NCI-H1694 (cell line): ENCODE measurements around the gene CHST15.

Experiments used
- DNase-seq: peaks from one replicate; lab custom pipeline; 2025; lab: John Stamatoyannopoulos, UW

Gene CHST15

GRCh38 chr10:124082555-124082954 is 10.8 kb downstream of the CHST15 start:
- DNase-seq, result no peak

GRCh38 chr10:124081547-124082140 is 11.8 kb downstream of the CHST15 start:
- DNase-seq, result no peak

- DNase-seq, result no peak
Measured at GRCh38 chr10:124079864-124080263, 13.5 kb downstream of the CHST15 start.

GRCh38 chr10:124078714-124079113 is 14.7 kb downstream of the CHST15 start:
- DNase-seq, result no peak

- DNase-seq, result no peak
Measured at GRCh38 chr10:124078028-124078427, 15.4 kb downstream of the CHST15 start.

GRCh38 chr10:124077208-124077993 is 16.0 kb downstream of the CHST15 start:
- DNase-seq, result no peak

GRCh38 chr10:124076148-124076733 is 17.2 kb downstream of the CHST15 start:
- no peak for DNase-seq

- DNase-seq, result no peak
Measured at GRCh38 chr10:124075231-124075955, 18.0 kb downstream of the CHST15 start.

- DNase-seq, result no peak
Measured at GRCh38 chr10:124074501-124075109, 18.8 kb downstream of the CHST15 start.

- DNase-seq, result no peak
Measured at GRCh38 chr10:124073978-124074377, 19.4 kb downstream of the CHST15 start.

GRCh38 chr10:124072541-124072940 is 20.9 kb downstream of the CHST15 start:
- no peak for DNase-seq

GRCh38 chr10:124072106-124072505 is 21.3 kb downstream of the CHST15 start:
- no peak for DNase-seq

GRCh38 chr10:124071141-124071540 is 22.3 kb downstream of the CHST15 start:
- DNase-seq, result no peak

GRCh38 chr10:124070666-124071065 is 22.7 kb downstream of the CHST15 start:
- no peak for DNase-seq

GRCh38 chr10:124069341-124070264 is 23.8 kb downstream of the CHST15 start:
- DNase-seq, result no peak

- no peak for DNase-seq
Measured at GRCh38 chr10:124068929-124069328, 24.5 kb downstream of the CHST15 start.

- DNase-seq, result no peak
Measured at GRCh38 chr10:124067825-124068400, 25.5 kb downstream of the CHST15 start.

- no peak for DNase-seq
Measured at GRCh38 chr10:124066781-124067714, 26.4 kb downstream of the CHST15 start.

- DNase-seq, result no peak
Measured at GRCh38 chr10:124066126-124066700, 27.2 kb downstream of the CHST15 start.
